Endothelial cell of umbilical vein (primary cell): ENCODE data around the gene NUDT2.

Source experiments
- CTCF ChIP-seq, 2 donors: IDR thresholded peaks; 1 replicate in 1 of 2; 2 replicates in 1 of 2; pipeline ENCODE4 v1.5.1; 2011; ENCODE audit warnings: low read length in 2 of 2, mild to moderate bottlenecking in 2 of 2, moderate library complexity in 2 of 2, control low read depth in 1 of 2, inconsistent platforms in 1 of 2, low read depth in 1 of 2; ENCODE audit not compliant: insufficient read depth in 1 of 2; ENCODE audit errors: extremely low read depth in 1 of 2
- EZH2 ChIP-seq: IDR thresholded peaks from 2 replicates; pipeline ENCODE4 v1.6.1; 2012; ENCODE audit warnings: borderline replicate concordance, low read depth, mild to moderate bottlenecking, moderate library complexity, low read length, inconsistent platforms; ENCODE audit not compliant: severe bottlenecking
- FOS ChIP-seq: IDR thresholded peaks from 2 replicates; pipeline ENCODE4 v1.6.1; 2011; ENCODE audit warnings: mild to moderate bottlenecking, low read length, moderate library complexity, borderline replicate concordance; ENCODE audit not compliant: insufficient read depth
- GATA2 ChIP-seq: IDR thresholded peaks from 2 replicates; pipeline ENCODE4 v1.7.0; 2011; ENCODE audit warnings: low read depth, mild to moderate bottlenecking, moderate library complexity, mixed read lengths, low read length; ENCODE audit not compliant: insufficient read length, insufficient read depth
- JUN ChIP-seq: IDR thresholded peaks from 2 replicates; pipeline ENCODE4 v1.6.1; 2011; ENCODE audit warnings: borderline replicate concordance, low read depth; ENCODE audit not compliant: insufficient read length, insufficient read depth
- MAX ChIP-seq: IDR thresholded peaks from 2 replicates; pipeline ENCODE4 v1.6.1; 2011; ENCODE audit not compliant: insufficient read depth, insufficient read length
- MYC ChIP-seq: IDR thresholded peaks from one replicate; pipeline ENCODE4 v1.6.1; 2011; ENCODE audit warnings: mild to moderate bottlenecking, low read depth, low read length
- POLR2A ChIP-seq: IDR thresholded peaks from 2 replicates; pipeline ENCODE4 v1.6.1; 2012; ENCODE audit warnings: low read depth, mild to moderate bottlenecking, control low read depth, low read length
- POLR2AphosphoS5 ChIP-seq: IDR thresholded peaks from 2 replicates; pipeline ENCODE4 v1.6.1; 2012; ENCODE audit warnings: low read depth, mild to moderate bottlenecking, control low read depth, low read length, moderate library complexity; ENCODE audit not compliant: insufficient read depth

DNA sequence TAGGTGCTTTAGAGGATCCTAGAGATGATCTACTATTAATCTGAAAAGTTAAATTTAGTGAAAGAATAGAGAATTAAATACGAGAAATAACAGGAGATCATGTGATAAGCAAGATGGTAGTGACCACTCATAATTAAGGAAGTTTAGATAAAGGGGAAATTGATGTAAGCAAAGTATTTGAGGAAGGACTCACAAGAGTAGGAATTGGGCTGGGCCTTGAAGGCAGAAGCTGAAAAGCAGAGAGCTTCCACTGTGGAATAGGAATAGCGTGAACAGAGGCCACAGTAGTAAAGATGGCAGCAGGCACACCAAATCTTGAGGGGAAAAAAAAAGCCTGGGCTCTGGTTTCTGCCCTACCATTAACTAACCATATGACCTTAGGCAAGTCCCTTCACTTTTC, 38.3 kb upstream of the NUDT2 start:
- no peak for TF ChIP-seq CTCF (IDR thresholded peaks at IDR 0.05; ENCODE audit: extremely low read depth in 1 of 2, insufficient read depth in 1 of 2, low read depth in 1 of 2, low read length in 2 of 2)
- TF ChIP-seq MAX: no peak
- no peak for TF ChIP-seq JUN
- TF ChIP-seq MYC: no peak
- TF ChIP-seq EZH2: no peak
- no peak for TF ChIP-seq POLR2AphosphoS5
- no peak for TF ChIP-seq POLR2A
- TF ChIP-seq GATA2: no peak
- TF ChIP-seq FOS: no peak
